Karpas-422 (cell line): Measurements from ENCODE around the gene SYT13. TPM values are rescaled to one million over a fixed set of nuclear protein-coding genes. Genes with fewer than 3 reads are reported as not detected.
"Not testable (repeated sequence)": the region's sequence is repeated elsewhere in the genome, so short reads cannot be mapped to it uniquely, and the experiment has no call there.

Experiments used
- DNase-seq: peaks from one replicate; pipeline ENCODE4 v3.0.0-alpha.2; 2015
- H2AFZ ChIP-seq: fragments of 200-600 bp; sonication (generic); 2 replicates; pipeline ENCODE4 v1.6.1; 2014; ENCODE audit warnings: antibody characterized with exemption, low read length, mixed read lengths
- H3K27ac ChIP-seq: fragments of 200-600 bp; sonication (generic); 2 replicates; pipeline ENCODE4 v1.5.1; 2014; ENCODE audit warnings: mild to moderate bottlenecking, low read length, moderate library complexity
- H3K27me3 ChIP-seq: fragments of 200-600 bp; sonication (generic); 2 replicates; pipeline ENCODE4 v1.6.1; 2014; ENCODE audit warnings: low read length, mixed read lengths
- H3K36me3 ChIP-seq: fragments of 200-600 bp; sonication (generic); 2 replicates; pipeline ENCODE4 v1.6.1; 2014; ENCODE audit warnings: low read length, mixed read lengths; ENCODE audit not compliant: insufficient read depth
- H3K4me1 ChIP-seq: fragments of 200-600 bp; sonication (generic); 2 replicates; pipeline ENCODE4 v1.6.1; 2014; ENCODE audit warnings: mild to moderate bottlenecking, low read length, mixed read lengths
- H3K4me2 ChIP-seq: fragments of 200-600 bp; sonication (generic); 2 replicates; pipeline ENCODE4 v1.6.1; 2014; ENCODE audit warnings: low read length, low read depth, mild to moderate bottlenecking; ENCODE audit not compliant: poor library complexity, severe bottlenecking
- H3K4me3 ChIP-seq: fragments of 200-600 bp; sonication (generic); 2 replicates; pipeline ENCODE4 v1.5.1; 2014; ENCODE audit warnings: mild to moderate bottlenecking, antibody characterized with exemption, low read length, mixed read lengths
- H3K79me2 ChIP-seq: fragments of 200-600 bp; sonication (generic); 2 replicates; pipeline ENCODE4 v1.6.1; 2014; ENCODE audit warnings: mild to moderate bottlenecking, low read length, mixed read lengths
- H3K9ac ChIP-seq: fragments of 200-600 bp; sonication (generic); 2 replicates; pipeline ENCODE4 v1.6.0; 2014; ENCODE audit warnings: low read length
- H3K9me2 ChIP-seq: fragments of 200-600 bp; sonication (generic), shearing (Covaris generic); replicated peaks from 2 replicates; pipeline ENCODE4 v1.6.0; 2014; ENCODE audit warnings: mild to moderate bottlenecking, low read length, moderate library complexity; ENCODE audit not compliant: insufficient read depth
- H3K9me3 ChIP-seq: fragments of 300-700, 200-600 bp; sonication (generic); 2 replicates; pipeline ENCODE4 v1.6.1; 2014; ENCODE audit warnings: low read length, mixed read lengths
- H4K20me1 ChIP-seq: fragments of 200-600 bp; sonication (generic); 2 replicates; pipeline ENCODE4 v1.6.1; 2014; ENCODE audit warnings: mild to moderate bottlenecking, antibody characterized with exemption, low read length, low read depth; ENCODE audit not compliant: insufficient read depth
- total RNA-seq: library from RNA; depleted of rRNA; stranded (reverse); fragments of >200 nt; shearing (Covaris generic); gene quantifications from 2 replicates; pipeline ENCODE4 v1.2.3, GENCODE V29; 2014; ENCODE audit warnings: low replicate concordance

Gene SYT13
- total RNA-seq, 1 experiment from 2014 or later: not detected

DNA sequence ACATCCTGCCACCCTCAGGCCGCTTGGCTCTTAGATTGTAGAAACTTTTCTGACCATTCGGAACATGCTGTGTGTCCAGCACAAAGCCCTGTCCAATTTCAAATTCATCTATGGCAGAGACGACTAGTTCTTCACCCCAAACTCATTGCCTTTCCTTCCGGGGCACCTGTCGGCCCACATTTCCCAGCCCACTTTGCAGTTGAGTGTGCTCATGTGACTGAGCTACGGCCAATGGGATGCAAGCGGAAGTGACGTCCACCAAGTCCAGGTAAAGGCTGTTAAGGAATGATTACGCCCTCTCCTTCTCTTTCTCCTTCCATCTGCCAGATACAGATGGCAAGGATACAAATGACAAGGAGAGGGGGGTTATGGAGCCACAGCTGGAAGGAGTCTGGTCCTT lies 32.5 kb downstream of the SYT13 start:
- Histone ChIP-seq H3K27ac (no peak overlapping the region), H3K9ac (no peak overlapping the region), H3K4me1 (no peaks in the 10 kb centered on the region), H2AFZ (no peak overlapping the region), H4K20me1 (no peaks in the 10 kb centered on the region), H3K79me2 (no peaks in the 10 kb centered on the region), H3K36me3 (no peaks in the 10 kb centered on the region), H3K4me2 (no peak overlapping the region), H3K4me3 (no peak overlapping the region), H3K9me3 (no peaks in the 10 kb centered on the region), H3K9me2 (no peaks in the 10 kb centered on the region), H3K27me3 (no peaks in the 10 kb centered on the region)
- no peak for DNase-seq

DNA sequence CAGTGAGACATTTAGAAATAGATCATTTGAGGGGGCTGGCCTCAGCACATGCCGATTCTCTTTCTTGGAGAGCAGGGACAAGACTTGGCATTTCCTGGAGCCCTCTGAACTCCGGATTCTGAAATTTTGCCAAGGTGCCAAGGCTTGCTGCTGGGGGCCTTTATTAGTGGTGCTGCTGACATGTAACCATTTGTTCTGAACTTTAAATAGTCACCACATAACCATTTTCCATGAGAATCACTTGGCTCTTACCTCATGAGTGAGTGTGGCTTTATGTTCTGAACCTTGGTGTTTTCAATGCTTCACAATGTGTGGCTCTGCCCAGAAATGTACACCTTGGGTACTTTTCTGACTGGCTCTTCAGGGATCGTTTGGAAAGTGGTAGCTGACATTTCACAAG lies 33.3 kb downstream of the SYT13 start:
- H2AFZ ChIP-seq: no peak overlapping the region
- H3K4me2 ChIP-seq: no peak overlapping the region
- H3K27ac ChIP-seq: no peak overlapping the region

DNA sequence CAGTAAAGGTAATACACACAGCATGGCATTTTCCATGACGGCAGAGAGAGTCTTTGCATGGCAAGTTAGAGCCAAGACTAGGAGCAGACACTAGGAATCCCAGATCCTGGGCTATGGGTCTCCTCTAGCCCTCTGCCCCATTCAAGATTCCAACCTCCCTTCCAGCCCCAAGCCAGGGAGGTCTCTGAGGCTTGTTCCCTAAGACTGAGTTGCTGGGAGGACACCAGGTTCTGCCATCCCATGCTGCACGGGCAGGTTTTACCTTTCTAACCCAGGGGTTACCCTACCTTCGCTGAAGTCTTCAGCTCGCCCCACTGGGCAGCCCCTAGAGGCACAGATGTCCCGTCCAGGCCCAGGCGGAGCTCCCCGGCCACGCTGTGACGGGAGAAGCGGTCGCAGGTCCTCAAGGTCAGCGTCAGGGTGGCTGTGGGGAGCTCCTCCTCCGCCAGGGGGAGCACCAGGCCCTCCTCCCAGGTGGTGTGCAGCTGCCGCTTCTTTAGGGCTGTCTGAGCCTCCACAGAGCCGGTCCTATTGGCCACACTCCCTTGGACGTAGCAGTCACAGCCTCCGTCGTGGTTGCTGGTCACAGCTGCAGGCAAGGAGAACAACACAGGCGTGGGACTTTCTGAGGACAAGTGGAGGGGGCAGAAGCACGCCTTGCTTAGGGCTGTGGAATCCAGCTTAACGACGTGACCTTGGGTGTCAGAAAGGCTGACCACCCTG lies 33.8 kb downstream of the SYT13 start:
- H3K9ac ChIP-seq: no peak overlapping the region
- H3K9me3 ChIP-seq: no peaks in the 10 kb centered on the region
- H4K20me1 ChIP-seq: no peaks in the 10 kb centered on the region
- H3K79me2 ChIP-seq: no peaks in the 10 kb centered on the region
- no peaks in the 10 kb centered on the region for H3K9me2 ChIP-seq
- H3K4me1 ChIP-seq: no peaks in the 10 kb centered on the region
- DNase-seq: peak; percentile 85
- no peaks in the 10 kb centered on the region for H3K27me3 ChIP-seq
- no peak overlapping the region for H3K27ac ChIP-seq
- H3K4me3 ChIP-seq: no peak overlapping the region
- no peak overlapping the region for H3K4me2 ChIP-seq
- H3K36me3 ChIP-seq: no peaks in the 10 kb centered on the region
- no peak overlapping the region for H2AFZ ChIP-seq

More for the DNA sequence above, 33.3 kb downstream of the SYT13 start:
- Histone ChIP-seq H3K9me2 (no peaks in the 10 kb centered on the region), H3K4me3 (no peak overlapping the region), H3K27me3 (no peaks in the 10 kb centered on the region), H3K4me1 (no peaks in the 10 kb centered on the region), H3K9ac (no peak overlapping the region), H3K9me3 (no peaks in the 10 kb centered on the region), H3K36me3 (no peaks in the 10 kb centered on the region), H3K79me2 (no peaks in the 10 kb centered on the region), H4K20me1 (no peaks in the 10 kb centered on the region)
- no peak for DNase-seq

- H3K9ac ChIP-seq: no peak overlapping the region
- no peaks in the 10 kb centered on the region for H3K4me1 ChIP-seq
- H3K27me3 ChIP-seq: no peaks in the 10 kb centered on the region
- H2AFZ ChIP-seq: no peak overlapping the region
- no peaks in the 10 kb centered on the region for H3K36me3 ChIP-seq
- no peaks in the 10 kb centered on the region for H4K20me1 ChIP-seq
- H3K4me3 ChIP-seq: no peak overlapping the region
- no peak for DNase-seq
- H3K4me2 ChIP-seq: no peak overlapping the region
- no peaks in the 10 kb centered on the region for H3K79me2 ChIP-seq
- H3K9me2 ChIP-seq: no peaks in the 10 kb centered on the region
- H3K27ac ChIP-seq: no peak overlapping the region
- no peaks in the 10 kb centered on the region for H3K9me3 ChIP-seq
Observed at GRCh38 chr11:45250035-45250718, 36.0 kb downstream of the SYT13 start.

DNA sequence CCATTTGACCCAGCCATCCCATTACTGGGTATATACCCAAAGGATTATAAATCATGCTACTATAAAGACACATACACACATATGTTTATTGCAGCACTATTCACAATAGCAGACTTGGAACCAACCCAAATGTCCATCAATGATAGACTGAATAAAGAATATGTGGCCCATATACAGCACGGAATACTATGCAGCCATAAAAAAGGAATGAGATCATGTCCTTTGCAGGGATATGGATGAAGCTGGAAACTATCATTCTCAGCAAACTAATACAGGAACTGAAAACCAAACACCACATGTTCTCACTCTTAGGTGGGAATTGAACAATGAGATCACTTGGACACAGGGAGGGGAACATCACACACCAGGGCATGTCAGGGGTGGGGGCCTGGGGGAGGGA lies 36.8 kb downstream of the SYT13 start:
- H3K9me2 ChIP-seq, H4K20me1 ChIP-seq, H3K4me3 ChIP-seq: not testable (repeated sequence)

GRCh38 chr11:45248501-45249011 lies 37.6 kb downstream of the SYT13 start:
- Histone ChIP-seq H3K4me3 (no peak overlapping the region), H3K27ac (no peak overlapping the region), H4K20me1 (no peaks in the 10 kb centered on the region), H3K9ac (no peak overlapping the region), H3K79me2 (no peaks in the 10 kb centered on the region), H3K4me2 (no peak overlapping the region), H3K27me3 (no peaks in the 10 kb centered on the region), H3K4me1 (no peaks in the 10 kb centered on the region), H3K9me2 (no peaks in the 10 kb centered on the region), H3K36me3 (no peaks in the 10 kb centered on the region), H2AFZ (no peak overlapping the region), H3K9me3 (no peaks in the 10 kb centered on the region)
- no peak for DNase-seq

More for the DNA sequence above, 36.8 kb downstream of the SYT13 start:
- DNase-seq, H3K9ac ChIP-seq, H3K36me3 ChIP-seq, H3K4me2 ChIP-seq, H2AFZ ChIP-seq, H3K27ac ChIP-seq, H3K27me3 ChIP-seq, H3K79me2 ChIP-seq, H3K9me3 ChIP-seq, H3K4me1 ChIP-seq: not testable (repeated sequence)

DNA sequence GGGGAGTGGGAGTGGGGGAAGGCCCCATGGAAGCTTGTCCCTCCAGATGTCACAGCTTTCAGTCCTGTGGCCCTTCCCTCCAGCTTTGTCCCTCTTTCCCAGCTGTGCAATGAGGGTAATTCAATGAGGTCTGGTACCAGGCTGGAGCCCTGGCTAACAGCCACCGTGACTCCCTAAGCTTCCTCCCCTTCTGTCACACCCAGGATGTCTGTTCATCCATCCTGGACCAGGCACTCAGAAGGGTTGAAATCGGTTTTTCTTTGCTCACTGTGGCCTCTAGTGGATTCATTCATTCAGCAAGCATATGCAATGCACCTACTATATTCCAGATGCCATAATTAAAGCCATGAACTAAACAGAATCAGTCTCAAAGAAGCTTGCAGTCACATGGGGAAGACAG lies 38.7 kb downstream of the SYT13 start:
- no peaks in the 10 kb centered on the region for H3K36me3 ChIP-seq
- H3K4me3 ChIP-seq: no peak overlapping the region
- H3K27me3 ChIP-seq: no peaks in the 10 kb centered on the region
- no peaks in the 10 kb centered on the region for H3K4me1 ChIP-seq
- H3K9ac ChIP-seq: no peak overlapping the region
- H4K20me1 ChIP-seq: no peaks in the 10 kb centered on the region
- no peak overlapping the region for H3K27ac ChIP-seq
- no peak overlapping the region for H3K4me2 ChIP-seq
- no peaks in the 10 kb centered on the region for H3K79me2 ChIP-seq
- H2AFZ ChIP-seq: no peak overlapping the region
- no peaks in the 10 kb centered on the region for H3K9me3 ChIP-seq
- no peaks in the 10 kb centered on the region for H3K9me2 ChIP-seq
- no peak for DNase-seq

DNA sequence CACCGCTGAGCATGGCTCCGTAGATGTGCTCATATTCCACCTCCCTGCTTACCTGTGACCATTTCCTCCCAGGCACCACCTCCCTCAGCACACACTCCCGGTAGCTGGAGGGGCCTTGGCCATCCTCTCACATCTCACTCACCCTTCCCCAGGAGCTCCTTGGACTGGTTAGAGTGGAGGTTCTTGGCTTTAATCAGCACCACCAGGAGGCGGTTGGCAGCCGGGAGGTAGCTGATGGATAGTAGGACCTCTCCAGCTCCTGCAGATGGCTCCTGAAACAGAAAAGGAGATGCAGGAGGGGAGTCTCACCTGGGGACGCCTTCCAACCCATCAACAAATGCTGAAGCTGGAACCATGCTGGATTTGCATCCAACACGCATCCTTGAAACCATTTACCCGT lies 39.9 kb downstream of the SYT13 start:
- Histone ChIP-seq H3K9me3 (no peaks in the 10 kb centered on the region), H3K4me3 (no peak overlapping the region)

More for the DNA sequence above, 39.9 kb downstream of the SYT13 start:
- no peaks in the 10 kb centered on the region for H3K9me2 ChIP-seq
- H3K9ac ChIP-seq: no peak overlapping the region
- H3K4me1 ChIP-seq: no peaks in the 10 kb centered on the region
- DNase-seq: no peak
- H3K27ac ChIP-seq: no peak overlapping the region
- no peaks in the 10 kb centered on the region for H4K20me1 ChIP-seq
- H3K27me3 ChIP-seq: no peaks in the 10 kb centered on the region
- H3K79me2 ChIP-seq: no peaks in the 10 kb centered on the region
- H3K4me2 ChIP-seq: no peak overlapping the region
- H3K36me3 ChIP-seq: no peaks in the 10 kb centered on the region
- H2AFZ ChIP-seq: no peak overlapping the region
